Activated CD8-positive, alpha-beta T cell treated with anti-CD3 and anti-CD28 coated beads, Interleukin-2, amount 10 ng/mL, durations not matched to agents 7 days and 5 days (primary cell): ENCODE results near the gene MANBA. TPM values are rescaled to one million over a fixed set of nuclear protein-coding genes. Genes with fewer than 3 reads are reported as not detected.
"Not testable (repeated sequence)": the region's sequence is repeated elsewhere in the genome, so short reads cannot be mapped to it uniquely, and the experiment has no call there.

Experiments used
- ATAC-seq: fragments of 150-1000 bp; cut with Tn5 transposase; one replicate; pipeline ENCODE4 v1.10.0; 2021; ENCODE audit warnings: moderate library complexity
- CTCF ChIA-PET: fragments of 350-600 bp; sonication (Branson Sonifier 250); formaldehyde crosslinking; loops from one replicate; lab custom pipeline; 2021; ENCODE audit warnings: antibody characterized with exemption; lab: Charles Lee
- POLR2A ChIA-PET: fragments of 350-600 bp; sonication (Branson Sonifier 250); formaldehyde crosslinking; loops from one replicate; lab custom pipeline; 2021; ENCODE audit warnings: antibody characterized with exemption; lab: Charles Lee
- DNase-seq: peaks from one replicate; pipeline ENCODE4 v3.0.0-alpha.2; 2020
- H3K27ac Mint-ChIP-seq: one replicate; pipeline ENCODE4 v1.8.0; 2021; ENCODE audit warnings: mild to moderate bottlenecking, mixed read lengths
- H3K27me3 Mint-ChIP-seq: one replicate; pipeline ENCODE4 v1.8.0; 2021; ENCODE audit warnings: low read depth, mixed read lengths
- H3K36me3 Mint-ChIP-seq: one replicate; pipeline ENCODE4 v1.8.0; 2021; ENCODE audit warnings: low read depth, mixed read lengths
- H3K4me1 Mint-ChIP-seq: one replicate; pipeline ENCODE4 v1.8.0; 2021; ENCODE audit warnings: low read depth, mixed read lengths
- H3K4me3 Mint-ChIP-seq: one replicate; pipeline ENCODE4 v1.8.0; 2021; ENCODE audit warnings: mild to moderate bottlenecking, mixed read lengths
- H3K9me3 Mint-ChIP-seq: one replicate; pipeline ENCODE4 v1.8.0; 2022; ENCODE audit warnings: mixed read lengths; ENCODE audit not compliant: insufficient read depth
- total RNA-seq, 2 experiments: library from RNA; stranded (reverse); gene quantifications; one replicate each; pipeline ENCODE4 v1.2.3, GENCODE V29; 2021

MANBA gene
- total RNA-seq, 2 experiments from 2014 or later, result 15.1 to 16.6 TPM

DNA sequence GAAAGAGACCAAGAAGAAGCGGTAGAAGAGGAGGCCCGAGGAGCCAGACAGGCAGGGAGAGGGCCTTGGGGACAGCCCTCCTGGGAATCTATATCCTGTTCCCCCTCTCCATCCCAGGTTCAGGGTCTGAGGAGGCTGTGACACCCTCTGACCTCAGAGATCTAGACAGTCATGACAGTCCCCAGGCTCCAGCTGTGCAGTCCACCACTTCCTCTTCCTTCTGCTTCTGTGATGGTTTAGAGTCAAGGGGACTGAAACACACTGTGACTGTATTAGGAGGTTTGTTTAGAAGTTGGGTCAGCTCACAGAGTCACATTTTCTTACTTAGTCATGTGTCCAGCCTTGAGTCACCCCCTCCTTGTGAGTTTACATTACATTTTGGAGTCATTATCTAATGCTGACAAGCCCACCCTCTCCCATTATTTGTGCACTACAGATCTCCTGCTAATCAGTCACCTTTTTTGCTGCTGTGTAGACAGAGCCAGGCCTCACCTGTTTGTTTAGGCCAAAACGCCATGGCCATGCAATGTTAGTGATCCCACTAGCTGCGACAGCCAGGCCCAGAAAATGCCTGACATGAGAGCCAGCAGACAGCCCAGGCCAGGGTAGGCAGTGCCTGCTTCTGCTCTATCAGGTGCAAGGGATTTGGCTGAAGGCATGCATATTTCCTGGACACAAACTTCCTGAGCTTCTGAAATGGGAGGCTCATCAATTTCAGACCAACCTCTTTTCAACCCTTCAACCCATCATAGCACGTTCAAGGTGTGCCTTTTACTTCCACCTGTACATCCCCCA lies 26.0 kb downstream of the MANBA start:
- peak overlapping the region; percentile 85 for H3K27ac Mint-ChIP-seq
- H3K27me3 Mint-ChIP-seq, result no peaks in the 10 kb centered on the region
- POLR2A ChIA-PET, result interaction anchor here (0.5 to 2.1 kb wide), 2 partner anchors 26 to 217 kb away, joined by 3 to 8 read pairs; partner anchors contain the start of gene MANBA
- peaks cover 23% of the 10 kb centered on the region for H3K4me1 Mint-ChIP-seq
- peak; percentile 66 for DNase-seq
- H3K9me3 Mint-ChIP-seq, result peaks cover 20% of the 10 kb centered on the region
- ATAC-seq, result peak; percentile 92
- H3K4me3 Mint-ChIP-seq, result no peak overlapping the region
- CTCF ChIA-PET, result interaction anchor here (2.1 kb wide), 1 partner anchor 18 kb away, joined by 6 read pairs; no protein-coding TSS in a partner anchor
- H3K36me3 Mint-ChIP-seq, result peaks cover 43% of the 10 kb centered on the region

DNA sequence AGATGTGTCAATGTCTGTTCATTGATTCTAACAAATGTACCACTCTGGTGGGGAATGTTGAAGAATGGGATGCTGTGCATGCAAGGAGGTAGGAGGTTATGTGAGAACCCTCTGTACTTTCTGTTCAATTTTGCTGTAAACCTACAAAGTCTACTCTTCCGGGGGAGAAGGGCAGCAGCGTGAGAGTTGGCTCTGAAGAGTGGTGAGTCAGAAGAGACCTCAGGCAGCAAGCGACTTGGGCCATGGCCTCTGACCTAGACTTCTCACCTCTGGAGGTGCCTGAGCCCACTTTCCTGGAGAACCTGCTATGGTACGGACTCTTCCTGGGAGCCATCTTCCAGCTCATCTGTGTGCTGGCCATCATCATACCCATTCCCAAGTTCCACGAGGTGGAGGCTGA lies 26.7 kb downstream of the MANBA start:
- peak overlapping the region; percentile 85 for H3K27ac Mint-ChIP-seq
- DNase-seq (no peak), ATAC-seq (peak; percentile 5)
- H3K4me3 Mint-ChIP-seq, result no peak overlapping the region
- peaks cover 43% of the 10 kb centered on the region for H3K36me3 Mint-ChIP-seq
- peaks cover 19% of the 10 kb centered on the region for H3K9me3 Mint-ChIP-seq
- H3K27me3 Mint-ChIP-seq, result no peaks in the 10 kb centered on the region
- H3K4me1 Mint-ChIP-seq, result peaks cover 23% of the 10 kb centered on the region
- POLR2A ChIA-PET, result no interaction called here
- CTCF ChIA-PET, result interaction anchor here (2.1 kb wide), 1 partner anchor 19 kb away, joined by 6 read pairs; no protein-coding TSS in a partner anchor

DNA sequence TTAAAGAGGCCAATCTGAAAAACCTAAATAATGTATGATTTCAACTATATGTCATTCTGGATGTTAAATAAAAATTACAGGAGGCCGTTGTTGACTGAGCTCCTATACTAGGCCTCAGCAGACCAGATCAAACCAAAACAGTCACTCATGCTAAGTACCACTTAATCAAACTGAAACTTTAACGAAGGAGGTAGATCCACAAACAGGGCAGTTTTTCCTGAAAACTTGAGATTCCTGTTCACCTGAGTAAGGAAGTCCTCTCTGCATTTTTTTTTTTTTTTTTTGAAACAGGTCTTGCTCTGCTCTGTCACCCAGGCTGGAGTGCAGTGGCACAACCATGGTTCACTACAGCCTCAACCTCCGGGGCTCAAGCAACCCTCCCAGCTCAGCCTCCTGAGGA lies 27.7 kb downstream of the MANBA start:
- Mint-ChIP-seq H3K36me3 (peaks cover 35% of the 10 kb centered on the region), H3K9me3 (peaks cover 8% of the 10 kb centered on the region), H3K4me1 (peaks cover 23% of the 10 kb centered on the region), H3K27ac (no peak overlapping the region), H3K4me3 (no peak overlapping the region), H3K27me3 (no peaks in the 10 kb centered on the region)
- DNase-seq (no peak), ATAC-seq (no peak)
- ChIA-PET POLR2A (no interaction called here), CTCF (no interaction called here)

DNA sequence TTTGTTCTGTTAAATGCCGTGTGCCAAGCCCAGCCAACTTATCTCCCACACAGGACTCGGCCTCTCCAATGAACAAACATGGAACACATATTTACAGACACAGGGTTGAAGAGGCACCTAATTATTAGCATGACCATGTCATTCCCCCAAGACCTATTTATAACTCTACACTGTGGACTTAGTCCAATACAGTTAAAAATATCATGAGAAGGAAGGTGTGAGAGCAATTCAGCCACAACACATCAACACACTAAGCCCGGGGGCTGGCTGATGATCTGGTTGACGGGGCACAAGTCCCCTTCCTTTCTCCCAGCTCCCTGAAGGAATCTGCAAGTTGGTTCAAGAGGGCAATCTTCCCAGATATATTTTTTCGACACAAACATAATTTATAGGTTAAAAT lies 28.1 kb downstream of the MANBA start:
- H3K36me3 Mint-ChIP-seq, result peaks cover 33% of the 10 kb centered on the region
- H3K9me3 Mint-ChIP-seq, result peaks cover 8% of the 10 kb centered on the region
- H3K27me3 Mint-ChIP-seq, result no peaks in the 10 kb centered on the region
- H3K4me1 Mint-ChIP-seq, result peaks cover 23% of the 10 kb centered on the region
- no peak overlapping the region for H3K27ac Mint-ChIP-seq
- DNase-seq (no peak), ATAC-seq (no peak)
- POLR2A ChIA-PET, result no interaction called here
- no peak overlapping the region for H3K4me3 Mint-ChIP-seq
- CTCF ChIA-PET, result no interaction called here

DNA sequence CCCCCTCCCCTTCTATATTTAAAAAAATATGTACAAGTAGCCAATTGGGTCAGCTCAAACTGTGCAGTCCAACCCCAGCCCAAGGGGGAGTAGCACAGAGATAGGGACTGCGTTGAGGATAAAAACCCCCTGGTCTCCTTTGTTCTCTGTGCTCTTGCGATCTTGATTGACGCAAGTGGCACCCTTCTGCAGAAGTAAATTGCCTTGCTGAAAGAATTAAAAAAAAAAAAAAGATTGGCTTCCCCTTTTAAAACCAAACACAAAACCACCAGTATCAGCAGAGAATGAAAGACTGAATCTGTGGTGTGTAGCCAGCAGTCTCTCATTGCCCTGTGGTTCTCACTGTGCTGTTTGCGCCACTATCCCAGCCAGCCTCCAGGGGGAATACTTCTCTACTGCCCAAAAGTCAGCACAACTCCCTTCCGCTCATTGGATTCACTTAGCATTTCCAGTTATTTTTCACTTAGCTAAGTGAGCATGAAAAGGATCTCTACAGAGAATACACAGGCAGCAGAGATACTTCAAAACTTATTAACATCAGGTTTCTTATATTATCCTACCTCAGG lies 29.7 kb downstream of the MANBA start:
- peaks cover 33% of the 10 kb centered on the region for H3K36me3 Mint-ChIP-seq

DNA sequence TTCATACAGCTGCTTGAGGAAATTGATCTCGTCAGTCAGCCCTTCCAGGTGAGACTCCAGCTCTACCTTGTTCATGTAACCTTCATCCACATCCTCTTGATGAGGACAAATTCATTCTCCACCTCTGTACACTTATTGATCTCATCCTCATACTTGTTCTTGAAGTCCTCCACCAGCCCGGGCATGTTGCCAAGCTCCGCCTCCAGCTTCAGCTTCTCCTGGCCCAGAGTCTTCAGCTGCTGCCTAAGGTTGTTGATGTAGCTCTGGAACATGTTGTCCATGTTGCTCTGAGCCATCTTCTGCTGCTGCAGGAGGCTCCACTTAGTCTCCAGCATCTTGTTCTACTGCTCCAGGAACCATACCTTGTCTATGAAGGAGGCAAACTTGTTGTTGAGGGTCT lies 31.3 kb downstream of the MANBA start:
- CTCF ChIA-PET, ATAC-seq, DNase-seq, H3K9me3 Mint-ChIP-seq, H3K27me3 Mint-ChIP-seq, H3K27ac Mint-ChIP-seq, H3K4me3 Mint-ChIP-seq, POLR2A ChIA-PET: not testable (repeated sequence)
- peaks cover 13% of the 10 kb centered on the region for H3K4me1 Mint-ChIP-seq
- H3K36me3 Mint-ChIP-seq, result peaks cover 34% of the 10 kb centered on the region

More for the DNA sequence above, 29.7 kb downstream of the MANBA start:
- Mint-ChIP-seq H3K27ac (no peak overlapping the region), H3K9me3 (peaks cover 8% of the 10 kb centered on the region), H3K27me3 (no peaks in the 10 kb centered on the region), H3K4me1 (peaks cover 21% of the 10 kb centered on the region), H3K4me3 (no peak overlapping the region)
- ATAC-seq (no peak), DNase-seq (no peak)
- ChIA-PET POLR2A (no interaction called here), CTCF (interaction anchor here (0.9 kb wide), 1 partner anchor 30 kb away, joined by 4 read pairs; no protein-coding TSS in a partner anchor)

DNA sequence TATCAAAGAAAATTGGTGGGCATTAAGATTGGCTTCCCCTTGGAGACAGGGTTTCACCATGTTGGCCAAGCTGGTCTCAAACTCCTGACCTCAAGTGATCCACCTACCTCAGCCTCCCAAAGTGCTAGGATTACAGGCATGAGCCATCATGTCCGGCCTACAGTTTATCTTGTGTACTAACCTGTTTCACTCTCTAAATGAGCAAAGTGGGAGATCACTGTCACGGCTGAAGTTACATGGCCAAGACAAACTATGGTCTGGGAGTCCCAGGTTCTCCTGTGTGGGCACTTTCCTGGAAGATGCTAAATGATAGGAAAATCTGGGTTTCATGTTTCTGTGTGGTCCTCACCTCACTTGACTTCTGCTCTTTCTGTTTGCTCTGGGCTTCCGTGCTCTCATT lies 33.8 kb downstream of the MANBA start:
- peaks cover 31% of the 10 kb centered on the region for H3K36me3 Mint-ChIP-seq
- H3K9me3 Mint-ChIP-seq, ATAC-seq, H3K27me3 Mint-ChIP-seq, H3K4me1 Mint-ChIP-seq, CTCF ChIA-PET, H3K27ac Mint-ChIP-seq, DNase-seq, H3K4me3 Mint-ChIP-seq: not testable (repeated sequence)
- POLR2A ChIA-PET, result interaction anchor here (0.6 to 1.0 kb wide), 2 partner anchors 41 to 138 kb away, joined by 3 read pairs; no protein-coding TSS in a partner anchor

DNA sequence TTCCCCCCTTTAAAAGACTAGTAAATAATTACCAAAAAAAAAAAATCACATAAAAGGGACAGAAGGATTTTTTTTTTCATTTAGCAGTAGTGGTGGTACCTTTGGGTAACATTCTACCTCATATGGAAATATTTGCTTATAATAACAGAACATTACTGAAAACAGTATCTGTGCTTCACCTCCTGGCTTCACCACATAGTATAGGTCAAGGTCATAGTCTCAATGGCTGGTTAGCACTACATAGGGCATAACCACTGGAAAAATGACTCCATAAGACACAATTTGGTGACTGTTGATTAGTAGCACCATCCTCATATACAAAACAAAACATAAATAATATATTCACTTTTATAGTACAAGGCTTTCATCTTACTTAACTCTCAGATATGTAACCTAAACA lies 34.7 kb downstream of the MANBA start:
- H3K27ac Mint-ChIP-seq, result no peak overlapping the region

DNA sequence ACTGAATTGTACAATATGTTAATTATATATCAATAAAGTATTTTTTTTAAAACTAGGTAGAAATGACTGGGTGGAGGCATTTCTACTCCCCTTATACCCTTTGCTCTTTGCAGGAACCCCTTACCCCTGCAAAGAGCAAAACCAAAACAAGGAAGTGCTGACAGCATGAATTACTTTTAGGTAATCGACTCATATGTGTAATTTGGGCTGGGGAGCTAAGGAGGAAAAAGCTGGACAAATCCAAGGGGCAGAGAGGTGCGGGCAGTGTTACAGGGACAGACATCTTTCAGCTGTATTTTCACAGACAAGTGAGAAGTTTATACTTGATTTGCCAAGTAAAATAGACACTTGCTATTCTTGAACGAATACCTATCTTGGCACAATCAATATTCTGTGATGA lies 35.5 kb downstream of the MANBA start:
- H3K27ac Mint-ChIP-seq, result no peak overlapping the region
- no peaks in the 10 kb centered on the region for H3K9me3 Mint-ChIP-seq
- no peaks in the 10 kb centered on the region for H3K27me3 Mint-ChIP-seq
- ChIA-PET CTCF (no interaction called here), POLR2A (no interaction called here)
- ATAC-seq (no peak), DNase-seq (no peak)
- peaks cover 25% of the 10 kb centered on the region for H3K36me3 Mint-ChIP-seq
- no peak overlapping the region for H3K4me3 Mint-ChIP-seq
- no peaks in the 10 kb centered on the region for H3K4me1 Mint-ChIP-seq

More for the DNA sequence above, 34.7 kb downstream of the MANBA start:
- no peak overlapping the region for H3K4me3 Mint-ChIP-seq
- peaks cover 3% of the 10 kb centered on the region for H3K4me1 Mint-ChIP-seq
- CTCF ChIA-PET, result no interaction called here
- no peak for ATAC-seq
- POLR2A ChIA-PET, result interaction anchor here (0.6 to 1.0 kb wide), 2 partner anchors 40 to 197 kb away, joined by 3 read pairs; no protein-coding TSS in a partner anchor
- peaks cover 27% of the 10 kb centered on the region for H3K36me3 Mint-ChIP-seq
- no peaks in the 10 kb centered on the region for H3K27me3 Mint-ChIP-seq
- no peak for DNase-seq
- H3K9me3 Mint-ChIP-seq, result peaks cover 4% of the 10 kb centered on the region

DNA sequence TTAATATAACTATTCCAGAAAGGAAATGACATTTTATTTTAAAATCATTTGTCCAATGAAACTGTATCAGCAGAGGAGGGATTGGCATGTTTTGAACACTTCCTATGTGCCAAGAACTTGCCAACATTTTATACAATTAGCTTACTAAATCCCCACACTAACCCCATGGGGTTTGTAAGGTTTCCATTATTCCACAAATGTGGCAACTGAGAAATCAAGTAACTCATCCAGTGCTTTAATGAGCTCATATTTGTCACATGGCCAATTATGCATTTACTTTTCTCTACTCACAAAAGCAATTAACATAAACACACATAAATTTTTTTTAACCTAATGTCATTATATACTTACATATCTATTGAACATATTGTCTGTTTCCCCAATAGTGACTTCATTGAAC lies 37.3 kb downstream of the MANBA start:
- H3K4me3 Mint-ChIP-seq, result no peak overlapping the region
- DNase-seq (no peak), ATAC-seq (no peak)
- POLR2A ChIA-PET, result no interaction called here
- H3K9me3 Mint-ChIP-seq, result no peaks in the 10 kb centered on the region
- no peaks in the 10 kb centered on the region for H3K4me1 Mint-ChIP-seq
- H3K27me3 Mint-ChIP-seq, result no peaks in the 10 kb centered on the region
- H3K27ac Mint-ChIP-seq, result no peak overlapping the region
- CTCF ChIA-PET, result interaction anchor here (0.9 kb wide), 1 partner anchor 24 kb away, joined by 3 read pairs; no protein-coding TSS in a partner anchor
- H3K36me3 Mint-ChIP-seq, result peaks cover 28% of the 10 kb centered on the region

DNA sequence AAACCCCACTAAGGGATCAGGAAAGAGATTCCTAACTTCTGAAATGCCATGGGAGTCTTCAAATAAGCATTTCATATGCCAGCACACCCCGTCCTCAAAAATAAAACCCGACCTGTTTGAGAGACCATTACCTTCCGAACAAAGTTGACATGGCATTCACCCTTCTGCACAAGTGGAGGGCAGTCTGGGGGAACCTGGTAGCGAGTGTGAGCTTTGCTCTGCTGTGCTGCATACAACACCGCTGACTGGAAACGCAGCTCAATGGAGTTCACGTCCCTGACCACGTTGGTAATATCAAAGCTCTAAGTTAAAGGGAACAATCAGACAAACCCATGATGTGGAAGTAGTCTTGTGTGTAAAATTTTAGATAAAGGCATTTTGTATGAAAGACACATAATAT lies 38.0 kb downstream of the MANBA start:
- Mint-ChIP-seq H3K36me3 (peaks cover 32% of the 10 kb centered on the region), H3K4me1 (no peaks in the 10 kb centered on the region), H3K27me3 (no peaks in the 10 kb centered on the region), H3K9me3 (no peaks in the 10 kb centered on the region), H3K27ac (no peak overlapping the region), H3K4me3 (no peak overlapping the region)
- CTCF ChIA-PET, result no interaction called here
- no peak for ATAC-seq
- POLR2A ChIA-PET, result no interaction called here
- DNase-seq, result no peak
